ENCODE measurements around the gene OR9A2.

OR9A2 gene, protein sequence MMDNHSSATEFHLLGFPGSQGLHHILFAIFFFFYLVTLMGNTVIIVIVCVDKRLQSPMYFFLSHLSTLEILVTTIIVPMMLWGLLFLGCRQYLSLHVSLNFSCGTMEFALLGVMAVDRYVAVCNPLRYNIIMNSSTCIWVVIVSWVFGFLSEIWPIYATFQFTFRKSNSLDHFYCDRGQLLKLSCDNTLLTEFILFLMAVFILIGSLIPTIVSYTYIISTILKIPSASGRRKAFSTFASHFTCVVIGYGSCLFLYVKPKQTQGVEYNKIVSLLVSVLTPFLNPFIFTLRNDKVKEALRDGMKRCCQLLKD

DNA sequence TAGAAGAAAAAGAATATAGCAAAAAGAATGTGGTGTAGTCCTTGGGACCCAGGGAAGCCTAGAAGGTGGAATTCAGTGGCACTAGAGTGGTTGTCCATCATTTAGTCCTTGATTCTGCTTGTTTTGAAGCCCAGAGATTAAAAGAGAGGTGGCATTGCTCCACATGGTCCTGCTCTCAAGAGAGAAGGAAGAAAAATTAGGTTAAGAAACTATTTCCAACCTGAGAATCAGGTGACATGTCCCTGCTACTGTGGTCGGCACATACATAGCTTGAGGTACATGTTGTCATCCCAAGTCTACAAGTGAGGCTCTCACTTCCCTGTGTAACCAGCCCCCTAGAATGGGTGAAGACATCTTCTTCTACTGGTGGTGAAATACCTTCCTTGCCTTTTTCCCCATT is at the start of gene OR9A2:
TSS of gene OR9A2 (minus strand) at position 101 of the 400 bp plus-strand sequence. CDS start at position 101, 0 bp downstream.
- DNase-seq, result no peak

DNA sequence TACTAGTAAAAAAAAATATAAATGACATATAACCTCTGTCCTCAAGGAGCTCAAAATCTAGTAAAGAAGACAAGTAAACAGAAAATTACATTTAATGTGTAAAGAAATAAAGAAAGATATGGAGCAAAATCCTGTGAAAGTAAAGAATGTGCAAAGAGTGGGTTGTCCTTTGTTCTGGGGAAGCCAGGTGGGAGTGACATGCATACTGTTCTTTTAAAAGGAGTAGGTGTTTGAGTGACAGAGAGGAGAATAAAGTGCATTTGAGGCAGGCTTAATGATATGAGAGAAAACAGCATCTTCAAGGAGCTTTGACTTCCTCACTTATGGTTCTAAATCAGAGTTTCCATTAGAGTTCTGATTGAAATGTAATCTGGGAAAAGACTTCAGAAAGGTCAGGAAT is 47.2 kb upstream of the OR9A2 start:
- no peak for DNase-seq

DNA sequence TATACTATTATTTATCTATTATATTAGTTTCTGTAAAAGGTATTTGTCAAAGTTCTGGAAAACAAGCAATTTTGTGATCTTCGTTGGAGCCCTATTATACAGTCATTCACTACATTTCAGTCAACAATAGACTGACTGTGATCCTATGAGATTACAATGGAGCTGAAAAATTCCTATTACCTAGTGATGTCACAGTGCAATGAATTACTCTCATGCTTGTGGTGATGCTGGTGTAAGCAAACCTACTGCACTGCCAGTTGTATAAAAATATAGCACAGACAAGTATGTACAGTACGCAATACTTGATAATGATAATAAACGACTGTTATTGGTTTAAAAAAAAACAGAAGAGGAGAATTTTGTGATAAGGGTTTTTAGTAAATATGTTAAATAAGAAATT is 46.6 kb upstream of the OR9A2 start:
- DNase-seq, result no peak

DNA sequence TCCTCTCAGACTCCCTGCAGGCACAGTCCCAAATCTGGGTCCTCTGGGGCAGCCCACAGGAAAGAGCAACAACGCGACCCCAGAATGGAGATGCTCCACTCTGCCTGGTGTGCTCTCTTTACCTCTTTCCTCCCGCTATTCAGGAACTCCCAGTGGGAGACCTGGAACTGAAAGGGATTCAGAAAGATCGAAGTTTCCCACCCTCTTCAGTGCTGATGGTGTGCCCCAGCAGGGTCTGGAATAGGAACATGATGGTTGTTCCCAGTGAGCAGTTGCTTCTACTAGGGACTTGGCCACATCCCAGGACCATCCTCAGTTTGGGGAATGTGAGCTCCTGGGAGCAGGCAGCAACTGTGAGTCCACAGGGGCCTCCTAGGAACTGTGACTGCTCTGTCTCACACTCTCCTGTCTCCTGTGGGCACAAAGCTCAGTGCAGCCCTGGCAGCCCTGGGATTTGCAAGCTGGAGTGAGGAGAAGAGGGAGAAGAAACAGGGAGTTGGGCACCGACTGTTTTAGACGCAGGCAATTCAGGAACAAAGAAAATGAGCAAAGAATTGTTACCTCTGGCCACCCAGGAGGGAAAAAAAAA is 43.1 kb upstream of the OR9A2 start:
- DNase-seq, result no peak

DNA sequence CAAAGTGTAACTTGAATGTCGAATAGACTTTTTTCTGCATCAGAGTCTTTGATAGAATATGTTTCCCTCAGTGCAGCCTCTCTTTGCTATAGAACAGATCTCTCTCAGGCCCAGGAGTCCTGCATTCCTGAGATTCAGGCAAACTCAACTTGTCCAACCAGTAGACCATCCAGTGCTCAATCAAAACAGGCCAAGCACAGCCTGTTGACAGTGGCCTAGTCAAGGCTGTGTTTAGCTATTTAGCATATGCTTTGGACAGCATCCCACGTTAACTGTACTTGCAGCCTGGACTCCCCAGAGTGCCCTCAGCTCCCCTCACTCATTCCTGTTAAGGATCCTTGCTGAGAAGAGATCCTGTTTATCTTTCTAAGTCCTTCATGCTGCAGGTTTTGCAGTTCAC is 41.5 kb upstream of the OR9A2 start:
- no peak for DNase-seq

DNA sequence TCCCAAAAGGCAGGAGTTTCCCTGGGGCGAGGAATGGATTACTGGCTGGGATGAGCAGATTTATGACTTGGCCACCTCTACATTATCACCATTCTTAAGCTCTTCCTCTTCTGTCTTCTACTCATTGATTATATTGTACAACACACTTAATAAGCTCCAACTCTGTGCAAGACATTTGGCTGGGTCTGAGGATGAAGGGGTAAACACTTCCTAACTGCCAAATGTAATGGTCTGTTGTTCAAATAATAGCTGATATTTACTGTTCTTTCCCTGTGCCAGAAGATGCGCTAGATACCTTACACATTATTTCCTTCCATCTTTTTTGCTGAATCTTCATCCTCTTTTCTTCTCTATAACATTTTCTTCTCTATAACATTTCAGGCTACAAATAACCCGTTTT is 36.8 kb upstream of the OR9A2 start:
- no peak for DNase-seq

DNA sequence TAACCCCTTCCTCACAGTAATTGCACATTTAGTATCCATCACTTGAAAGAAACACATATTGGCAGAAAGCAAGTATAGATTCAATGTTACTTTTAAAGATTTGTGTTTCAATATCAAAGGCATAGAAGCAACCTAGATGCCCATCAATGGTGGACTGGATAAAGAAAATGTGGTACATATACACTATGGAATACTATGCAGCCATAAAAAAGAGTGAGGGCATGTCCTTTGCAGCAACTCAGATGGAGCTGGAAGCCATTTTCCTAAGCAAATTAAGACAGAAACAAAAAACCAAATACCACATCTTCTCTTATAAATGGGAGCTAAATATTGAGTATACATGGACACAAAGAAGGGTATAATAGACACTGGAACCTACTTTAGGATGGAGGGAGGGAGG is 28.8 kb upstream of the OR9A2 start:
- DNase-seq, result no peak

DNA sequence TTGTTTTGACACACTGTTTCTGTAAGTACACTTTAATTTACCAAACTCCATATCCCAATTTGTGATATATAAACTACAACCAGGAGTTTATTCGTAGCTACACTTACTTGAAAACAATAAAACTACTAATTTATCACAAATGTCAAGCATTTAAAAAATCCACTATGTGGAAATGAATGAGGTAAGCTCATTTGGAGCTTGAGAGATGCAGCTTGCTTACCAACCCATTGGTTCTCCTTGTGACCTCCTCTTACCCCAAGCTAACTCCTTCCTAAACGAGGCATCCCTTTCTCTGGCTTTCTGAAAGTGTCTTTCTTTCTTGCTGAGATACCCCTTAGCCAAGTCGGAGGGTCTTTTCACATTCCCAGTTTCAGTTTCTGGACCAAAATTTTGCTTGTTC is 27.7 kb upstream of the OR9A2 start:
- no peak for DNase-seq

DNA sequence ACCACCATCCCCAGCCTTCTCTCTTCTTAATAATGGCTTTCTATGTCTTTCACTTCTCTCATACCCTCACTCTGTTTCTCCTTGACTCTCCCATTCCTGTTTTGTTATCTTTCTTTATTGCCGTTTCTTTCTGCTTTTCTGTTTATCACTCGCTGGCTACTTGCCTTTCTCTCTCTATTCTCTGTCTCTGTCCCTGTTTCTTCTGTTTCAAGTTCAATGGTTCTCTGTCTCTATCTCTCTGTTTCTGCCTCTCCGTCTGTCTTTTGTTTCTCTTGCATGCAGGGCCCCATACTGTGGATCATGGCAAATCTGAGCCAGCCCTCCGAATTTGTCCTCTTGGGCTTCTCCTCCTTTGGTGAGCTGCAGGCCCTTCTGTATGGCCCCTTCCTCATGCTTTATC is 25.1 kb upstream of the OR9A2 start, which contains the start of gene OR6V1:
TSS of gene OR6V1 (plus strand) at position 301 of the 400 bp plus-strand sequence. CDS start at position 301, 0 bp downstream.
- no peak for DNase-seq

DNA sequence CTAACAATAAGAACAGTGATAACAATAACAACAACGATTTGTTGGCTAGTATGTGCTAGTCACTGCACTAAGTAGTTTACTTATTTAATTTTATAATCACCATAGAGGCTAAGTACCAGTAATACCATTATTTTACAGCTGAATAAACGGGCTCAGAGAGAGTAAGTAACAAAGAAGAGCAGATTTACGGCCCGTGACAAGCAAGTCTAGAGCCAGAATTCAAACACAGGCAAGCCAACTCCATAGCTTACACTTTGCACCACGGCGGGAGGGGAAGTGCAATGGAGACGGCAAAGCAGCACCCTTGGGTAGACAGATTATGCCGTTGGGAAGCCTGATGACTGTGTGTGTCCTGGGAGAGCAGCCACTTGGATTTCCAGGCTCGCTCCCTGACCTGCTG is 24.0 kb upstream of the OR9A2 start:
- no peak for DNase-seq

DNA sequence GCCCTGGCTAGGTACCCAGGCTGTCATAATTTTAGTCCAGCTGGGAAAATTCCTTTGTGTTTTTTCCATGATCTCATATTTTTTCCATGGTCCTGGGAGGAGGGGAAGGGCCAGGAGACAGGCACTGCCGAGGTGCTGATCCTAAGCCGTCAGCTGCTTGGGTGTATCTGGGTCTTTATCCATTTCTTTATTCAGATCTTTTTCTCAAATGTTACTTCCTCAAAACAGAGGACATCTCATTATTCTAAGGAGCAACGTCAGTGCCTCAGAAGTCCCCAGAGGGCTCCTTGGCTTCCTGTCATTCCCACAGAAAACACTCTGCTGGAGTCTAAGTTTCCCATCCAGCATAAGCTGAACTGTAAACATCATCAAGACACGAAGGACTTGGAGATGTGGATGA is 22.4 kb upstream of the OR9A2 start:
- no peak for DNase-seq

DNA sequence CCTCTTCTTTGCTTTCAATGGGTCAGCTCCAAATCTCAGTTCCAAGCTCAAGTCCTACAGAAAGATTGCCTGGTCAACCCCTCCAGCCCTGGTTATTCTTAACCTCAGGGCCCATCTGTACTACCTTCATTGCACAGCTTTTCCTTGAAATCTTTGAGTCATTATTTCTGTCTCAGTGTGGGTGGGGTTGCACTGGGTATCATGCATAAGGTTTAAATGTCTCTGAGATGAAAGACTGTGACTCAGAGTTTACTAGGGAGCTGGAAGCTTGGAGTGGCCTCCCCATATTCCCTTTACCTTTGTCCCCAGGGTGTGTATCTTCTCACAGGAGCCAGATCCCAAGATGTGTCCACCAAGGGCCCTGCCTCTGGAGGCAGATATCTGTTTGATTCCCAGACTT is 21.9 kb upstream of the OR9A2 start:
- no peak for DNase-seq

DNA sequence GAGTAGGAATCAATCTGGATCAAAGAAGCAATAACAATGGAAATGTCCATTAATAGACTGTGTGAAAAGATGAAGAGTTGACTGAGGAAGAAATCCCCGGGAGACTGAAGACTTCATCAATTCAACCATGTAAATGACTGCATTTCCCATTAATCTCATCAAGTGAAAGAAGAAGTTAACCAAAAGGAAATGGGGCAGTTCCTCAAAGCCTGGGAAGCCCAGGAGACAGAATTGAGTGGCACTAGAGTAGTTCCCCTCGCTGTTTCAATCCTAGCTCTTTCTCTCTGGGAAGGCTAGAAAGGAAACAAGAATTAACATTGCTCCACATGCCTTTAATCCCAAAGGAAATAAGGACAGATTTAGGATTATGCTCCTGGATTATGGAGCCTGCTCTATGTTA is 20.4 kb upstream of the OR9A2 start:
- no peak for DNase-seq

DNA sequence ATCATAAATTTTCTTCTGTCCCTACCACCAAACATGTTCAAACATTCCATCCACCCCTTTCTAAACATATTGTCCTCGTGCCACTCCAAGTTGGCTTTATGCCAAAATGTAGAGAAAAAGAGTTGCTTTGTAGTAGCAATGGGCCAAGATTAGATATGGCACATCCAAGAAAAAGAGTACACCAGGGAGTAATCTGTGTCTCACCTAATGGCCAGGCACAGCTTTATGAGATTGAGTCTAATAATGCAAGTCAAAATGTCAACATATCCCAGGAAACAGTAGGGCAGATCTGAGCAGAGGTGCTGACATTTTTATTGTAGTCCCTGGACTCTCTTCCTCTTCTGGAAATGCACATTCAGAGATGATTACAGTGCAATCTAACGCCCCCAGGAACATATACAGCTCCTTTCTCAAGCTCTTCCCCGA is 19.5 kb upstream of the OR9A2 start:
- no peak for DNase-seq

DNA sequence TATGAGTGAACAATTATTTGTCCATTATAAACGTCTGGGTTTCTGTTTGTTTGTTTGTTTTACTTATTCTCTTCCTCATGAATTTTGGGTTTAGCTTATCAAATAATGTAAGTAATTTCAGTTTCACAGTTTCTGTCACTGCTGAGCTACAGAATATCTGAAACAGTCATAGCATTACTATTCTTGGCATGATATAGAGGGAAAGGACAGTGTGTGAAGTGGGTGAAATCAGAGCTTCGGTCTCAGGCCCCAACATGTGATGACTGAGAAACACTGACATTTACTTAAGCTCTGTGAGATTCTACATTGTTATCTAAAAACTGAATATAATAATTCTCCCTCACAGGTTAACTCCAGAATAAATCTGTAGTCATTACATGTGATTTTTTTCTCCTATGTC is 16.5 kb upstream of the OR9A2 start:
- no peak for DNase-seq

DNA sequence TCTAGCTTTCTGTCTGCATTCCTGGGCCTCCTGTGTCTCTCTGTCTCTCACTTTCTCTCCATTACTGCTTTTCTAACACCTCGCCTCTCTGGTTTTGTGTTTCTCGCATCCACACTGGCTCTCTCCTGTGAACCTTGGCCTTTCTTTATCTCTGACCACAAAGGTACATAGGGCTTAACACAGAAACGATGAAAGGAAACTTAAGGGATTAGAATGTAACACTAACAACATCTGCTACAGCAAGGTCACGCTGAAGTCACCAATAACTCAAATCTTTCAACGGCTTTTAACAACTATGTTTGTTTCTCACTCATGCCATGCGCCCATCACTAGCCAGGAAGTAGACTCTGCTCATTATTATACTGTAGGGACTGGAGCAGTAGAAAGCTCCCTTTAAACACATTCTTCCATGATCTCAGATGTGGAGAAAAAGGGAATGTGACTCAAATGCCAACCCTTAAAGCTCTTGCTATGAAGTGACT is 15.9 kb upstream of the OR9A2 start:
- DNase-seq, result no peak

DNA sequence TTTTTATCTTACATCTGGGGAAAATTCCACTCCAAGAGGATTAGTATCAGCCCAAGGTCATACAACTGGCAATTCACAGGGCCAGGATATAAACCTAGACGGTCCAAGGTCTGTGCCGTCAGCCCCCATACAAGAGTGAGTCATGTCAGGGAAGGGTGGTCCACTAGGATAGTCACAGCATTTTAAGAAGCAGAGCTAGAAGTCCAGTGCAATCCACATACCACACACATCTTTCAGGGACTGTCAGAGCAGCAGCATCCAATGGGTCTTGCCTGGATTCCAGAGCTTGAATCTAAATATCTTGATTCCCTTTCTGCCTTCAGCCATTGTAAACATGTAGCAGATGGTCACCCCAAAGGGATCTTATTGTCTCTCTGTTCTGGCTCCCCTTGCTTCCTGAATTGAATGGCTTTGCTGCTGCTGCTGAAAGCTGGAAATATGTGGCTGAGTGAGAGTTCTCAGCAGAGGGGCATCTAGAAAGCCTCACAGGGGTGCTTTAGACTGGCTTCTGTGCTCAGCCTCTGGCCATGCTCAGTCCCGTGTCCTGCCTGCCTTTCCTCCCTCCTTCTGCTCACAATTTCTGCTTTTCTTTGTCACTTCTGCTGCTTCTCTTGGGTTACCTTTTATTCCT is 15.3 kb upstream of the OR9A2 start:
- DNase-seq, result no peak

DNA sequence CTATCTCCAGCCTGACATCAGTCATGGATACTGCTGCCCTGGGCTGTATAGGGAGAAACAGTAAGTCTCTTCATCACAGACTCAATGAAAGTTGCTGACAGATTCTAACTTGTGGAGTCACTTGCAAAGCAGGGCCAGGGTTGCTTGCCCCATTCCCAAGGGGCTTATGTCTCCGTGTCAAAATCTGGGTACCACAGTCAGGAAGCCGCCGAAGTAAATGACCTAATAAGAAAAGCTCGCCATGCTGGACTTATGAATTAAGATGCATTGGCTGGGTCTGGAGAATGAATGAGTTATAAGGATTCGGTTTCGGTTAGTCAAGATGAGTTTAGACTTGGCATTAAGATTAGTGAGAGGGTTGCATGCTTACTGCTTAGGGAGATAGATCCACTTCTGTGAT is 14.4 kb upstream of the OR9A2 start:
- no peak for DNase-seq

DNA sequence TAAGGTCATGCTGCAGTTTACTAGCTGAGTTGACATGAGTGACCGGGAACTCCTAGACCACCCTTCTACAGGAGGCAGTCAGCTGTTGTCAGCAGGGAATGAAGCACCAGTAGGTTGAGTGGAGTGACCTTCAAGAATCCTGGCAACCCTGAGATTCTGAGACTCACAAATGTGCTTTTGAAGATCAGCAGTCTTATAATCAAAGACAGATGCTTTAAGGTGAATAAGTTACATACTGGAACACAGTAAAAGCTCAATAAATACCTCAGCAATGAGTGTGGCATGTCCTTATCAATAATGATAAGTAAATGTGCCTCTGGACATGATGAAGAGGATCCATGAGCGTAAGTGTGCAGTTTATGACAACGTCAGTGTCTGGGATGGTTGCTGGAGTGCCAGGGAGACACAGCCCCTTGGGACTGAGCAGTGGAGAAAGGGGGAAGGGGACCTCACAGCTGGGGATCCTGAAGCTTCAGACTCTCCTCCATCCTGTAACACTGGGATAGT is 13.3 kb upstream of the OR9A2 start:
- no peak for DNase-seq

DNA sequence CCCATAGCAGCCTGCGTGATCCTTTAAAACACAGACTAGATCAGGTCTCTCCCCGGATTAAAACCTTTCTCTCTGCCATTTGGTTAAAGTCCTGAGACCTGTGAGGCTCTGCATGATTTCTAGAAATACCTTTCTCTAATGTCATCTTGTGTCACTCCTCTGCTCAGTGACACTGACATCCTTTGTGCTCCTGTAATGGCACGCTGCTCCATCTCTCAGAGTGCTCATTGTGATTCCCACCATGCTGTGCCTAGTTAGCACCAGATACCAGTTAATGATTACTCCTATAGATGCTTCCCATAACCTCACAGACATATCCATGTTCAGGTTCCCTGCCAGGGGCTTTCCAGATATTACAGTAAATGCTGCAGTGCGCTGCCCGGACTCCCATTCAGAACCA is 11.7 kb upstream of the OR9A2 start:
- no peak for DNase-seq

DNA sequence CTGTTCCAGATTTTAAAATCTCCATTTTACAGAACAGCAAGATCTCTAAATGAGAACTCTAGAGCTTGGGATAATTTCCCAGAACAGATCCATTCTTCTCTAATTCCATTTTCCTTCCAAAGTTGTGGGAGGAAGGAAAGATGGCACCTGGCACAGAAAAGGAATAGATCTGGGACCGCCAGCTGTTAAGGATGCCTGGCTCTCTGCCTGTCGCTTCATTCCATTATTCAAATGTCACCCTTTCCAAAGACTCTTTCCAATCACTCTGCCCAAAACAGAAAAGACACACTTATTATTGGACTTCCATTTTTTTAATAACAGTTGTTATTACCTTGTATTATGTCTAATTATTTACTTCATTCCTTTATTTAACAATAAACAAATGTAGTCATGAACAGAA is 751 bp upstream of the OR9A2 start:
- DNase-seq, result no peak

DNA sequence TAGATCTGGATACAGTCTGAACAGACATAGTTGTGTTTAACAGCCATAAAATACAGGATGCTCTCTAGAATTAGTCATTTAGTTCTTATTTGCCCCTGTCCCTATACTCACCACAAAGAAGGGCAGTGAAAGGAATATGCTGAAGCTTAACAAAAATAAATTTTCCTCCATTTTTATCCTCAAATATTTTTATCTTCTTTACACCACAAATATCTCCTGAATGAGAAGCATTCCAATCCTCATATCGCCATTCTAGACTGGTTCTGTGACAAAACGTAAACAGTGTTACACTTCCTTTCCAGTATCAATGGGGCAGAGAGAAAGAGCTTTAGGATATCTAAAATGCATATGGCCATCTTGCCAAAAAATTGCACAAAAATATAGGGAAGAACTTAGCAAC is 1.6 kb downstream of the OR9A2 start:
- DNase-seq, result no peak

DNA sequence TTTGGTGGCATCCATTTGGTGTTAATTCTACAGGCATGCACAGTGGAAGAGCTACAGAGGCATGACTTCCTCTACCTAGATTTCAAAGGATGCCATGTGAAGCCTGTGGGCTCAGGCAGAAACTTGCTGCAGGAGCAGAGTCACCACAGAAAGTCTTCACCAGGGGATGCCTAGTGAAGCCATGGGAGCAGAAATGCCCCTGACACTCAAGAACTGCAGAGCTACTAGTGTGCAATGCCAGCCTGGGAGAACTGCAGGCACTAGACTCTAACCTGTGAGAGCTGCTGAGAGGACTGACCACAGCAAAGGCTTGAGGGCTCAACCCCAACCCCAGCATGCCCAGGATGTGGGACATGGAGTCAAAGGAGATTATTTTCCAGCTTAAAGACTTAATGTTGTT is 3.9 kb downstream of the OR9A2 start:
- no peak for DNase-seq

DNA sequence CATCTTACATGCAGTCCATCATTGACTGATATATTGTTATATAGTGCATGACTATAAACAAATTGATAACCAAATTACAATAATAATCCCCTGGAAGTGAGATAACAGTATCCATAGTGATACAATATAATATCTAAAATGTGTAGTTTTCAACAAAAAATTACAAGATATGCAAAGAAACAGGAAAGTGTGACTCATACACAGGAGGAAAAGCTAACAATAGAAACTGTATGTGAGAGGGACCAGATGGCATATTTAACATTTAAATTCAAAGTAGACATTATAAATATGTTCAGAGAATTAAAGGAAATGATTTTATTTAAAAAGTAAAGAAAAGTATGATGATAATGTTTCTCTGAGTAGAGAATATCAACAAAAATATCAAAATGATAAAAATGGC is 8.0 kb downstream of the OR9A2 start:
- DNase-seq, result no peak
